ENCODE results near the gene ITSN2.

DNA sequence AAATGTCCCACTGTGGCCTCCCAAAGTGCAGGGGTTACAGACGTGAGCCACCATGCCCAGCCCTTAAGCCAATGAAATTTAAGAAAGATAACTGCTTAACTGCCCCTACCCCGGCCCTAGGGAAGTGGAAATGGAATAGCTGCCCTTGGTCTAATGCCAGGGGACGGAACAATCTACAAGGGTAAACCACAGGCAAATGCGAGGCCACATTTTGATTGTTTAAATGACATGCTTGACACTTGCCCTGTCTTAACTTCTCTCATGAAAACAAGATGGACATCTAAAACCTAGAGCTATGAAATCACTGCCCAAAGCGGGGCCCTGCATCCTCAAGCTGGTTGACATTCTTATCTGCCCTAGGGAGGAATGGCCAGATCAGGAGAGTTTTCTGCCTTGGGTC is 5.5 kb upstream of the ITSN2 start:
- TF ChIP-seq CTCF (IDR thresholded peaks at IDR 0.05; ENCODE audit: low read depth, low read length, missing input control) (no peak), FOXA2 (IDR thresholded peaks at IDR 0.05) (no peak), GABPA (IDR thresholded peaks at IDR 0.05 in 1 of 2, conservative IDR thresholded peaks at IDR 0.05 in 1 of 2) (no peak), RXRA (IDR thresholded peaks at IDR 0.05) (no peak), FOXA1 (IDR thresholded peaks at IDR 0.05) (no peak), RAD21 (IDR thresholded peaks at IDR 0.05) (no peak), YY1 (IDR thresholded peaks at IDR 0.05) (no peak)
